ENCODE data around the gene PNPLA2.

Gene PNPLA2

DNA sequence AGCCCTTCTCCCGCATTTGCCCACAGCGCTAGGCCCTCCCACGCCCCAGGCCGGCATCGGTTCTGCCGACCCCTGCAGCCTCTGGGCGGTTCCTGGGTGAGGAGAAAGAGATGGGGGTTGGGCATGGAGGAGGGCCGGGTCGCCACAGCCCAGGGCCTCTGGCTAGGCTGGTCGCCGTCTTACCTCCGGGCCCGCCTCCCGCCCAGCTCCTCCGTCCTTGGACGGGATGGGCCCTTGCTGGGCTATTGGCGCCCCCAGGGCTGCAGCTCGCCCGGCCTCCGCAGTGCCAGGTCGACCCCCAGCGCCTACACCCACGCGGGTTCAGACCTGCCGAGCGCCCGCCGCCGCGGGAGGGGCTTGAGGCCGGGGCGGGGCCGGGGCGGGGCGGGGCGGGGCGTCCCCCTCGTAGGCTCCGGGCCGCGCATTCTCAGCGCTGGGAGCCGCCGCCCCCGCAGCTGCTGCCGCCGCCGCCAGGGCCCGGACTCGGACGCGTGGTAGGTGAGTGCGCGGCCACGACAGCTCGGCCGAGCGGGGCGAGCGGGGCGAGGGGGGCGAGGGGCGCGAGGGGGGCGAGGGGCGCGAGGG lies 13.9 kb downstream of the PNPLA2 start, which contains the start of gene CD151:
Gene CD151, plus strand, starts transcription at position 424 of the 585 bp plus-strand sequence. CDS start 3,118 bp downstream, outside the sequence.
- peak; percentile 71 for DNase-seq

DNA sequence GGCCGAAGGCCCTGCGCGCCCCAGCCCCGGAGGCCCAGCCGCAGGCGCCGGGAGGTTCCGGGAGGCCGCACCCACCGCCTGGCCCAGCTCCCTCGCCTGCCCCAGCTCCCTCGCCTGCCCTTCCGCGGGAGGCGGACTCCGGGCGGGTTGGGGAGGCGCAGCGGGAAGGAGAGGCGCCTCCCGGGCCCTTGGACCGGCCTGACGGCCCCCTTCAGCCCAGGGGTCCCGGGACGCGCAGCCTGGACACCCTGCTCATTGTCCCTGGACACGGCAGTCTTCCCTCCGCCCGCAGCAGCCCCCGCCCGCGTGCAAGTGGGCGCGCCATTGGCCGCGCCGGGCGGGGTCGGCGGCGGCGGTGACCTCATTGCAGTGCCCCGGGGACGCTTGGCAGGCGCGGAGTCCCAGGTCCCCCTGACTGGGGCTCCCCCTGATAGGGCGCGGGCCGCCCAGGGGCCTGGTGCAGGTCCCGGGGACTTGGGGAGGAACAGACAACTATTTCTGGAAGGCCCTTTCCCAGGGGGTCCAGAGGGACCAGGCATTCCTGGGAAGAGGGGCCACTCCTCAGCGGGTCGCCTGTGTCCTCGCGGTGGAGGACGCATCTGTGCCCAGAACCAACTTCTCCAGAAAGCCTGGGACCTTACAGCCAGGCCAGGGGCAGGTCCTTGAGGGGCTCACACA lies 14.5 kb downstream of the PNPLA2 start:
- peak; percentile 62 for DNase-seq

DNA sequence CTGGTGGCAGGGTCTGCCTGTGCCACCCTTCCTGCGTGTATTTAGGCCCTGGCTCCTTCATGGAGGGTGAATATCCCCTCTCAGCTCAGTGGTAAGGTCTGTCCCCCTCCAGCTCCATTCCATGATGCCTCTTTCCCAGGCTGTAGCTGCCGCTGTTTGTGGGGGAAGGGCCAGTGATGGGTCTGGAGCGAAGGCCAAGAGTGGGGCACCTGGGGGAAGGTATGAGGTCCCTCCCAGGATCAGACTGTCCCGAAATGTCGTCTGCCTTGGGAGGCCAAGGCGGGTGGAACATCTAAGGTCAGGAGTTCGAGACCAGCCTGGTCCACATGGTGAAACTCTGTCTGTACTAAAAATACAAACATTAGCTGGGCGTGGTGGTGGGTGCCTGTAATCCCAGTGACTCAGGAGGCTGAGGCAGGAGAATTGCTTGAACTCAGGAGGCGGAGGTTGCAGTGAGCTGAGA lies 15.2 kb downstream of the PNPLA2 start:
- no peak for DNase-seq

DNA sequence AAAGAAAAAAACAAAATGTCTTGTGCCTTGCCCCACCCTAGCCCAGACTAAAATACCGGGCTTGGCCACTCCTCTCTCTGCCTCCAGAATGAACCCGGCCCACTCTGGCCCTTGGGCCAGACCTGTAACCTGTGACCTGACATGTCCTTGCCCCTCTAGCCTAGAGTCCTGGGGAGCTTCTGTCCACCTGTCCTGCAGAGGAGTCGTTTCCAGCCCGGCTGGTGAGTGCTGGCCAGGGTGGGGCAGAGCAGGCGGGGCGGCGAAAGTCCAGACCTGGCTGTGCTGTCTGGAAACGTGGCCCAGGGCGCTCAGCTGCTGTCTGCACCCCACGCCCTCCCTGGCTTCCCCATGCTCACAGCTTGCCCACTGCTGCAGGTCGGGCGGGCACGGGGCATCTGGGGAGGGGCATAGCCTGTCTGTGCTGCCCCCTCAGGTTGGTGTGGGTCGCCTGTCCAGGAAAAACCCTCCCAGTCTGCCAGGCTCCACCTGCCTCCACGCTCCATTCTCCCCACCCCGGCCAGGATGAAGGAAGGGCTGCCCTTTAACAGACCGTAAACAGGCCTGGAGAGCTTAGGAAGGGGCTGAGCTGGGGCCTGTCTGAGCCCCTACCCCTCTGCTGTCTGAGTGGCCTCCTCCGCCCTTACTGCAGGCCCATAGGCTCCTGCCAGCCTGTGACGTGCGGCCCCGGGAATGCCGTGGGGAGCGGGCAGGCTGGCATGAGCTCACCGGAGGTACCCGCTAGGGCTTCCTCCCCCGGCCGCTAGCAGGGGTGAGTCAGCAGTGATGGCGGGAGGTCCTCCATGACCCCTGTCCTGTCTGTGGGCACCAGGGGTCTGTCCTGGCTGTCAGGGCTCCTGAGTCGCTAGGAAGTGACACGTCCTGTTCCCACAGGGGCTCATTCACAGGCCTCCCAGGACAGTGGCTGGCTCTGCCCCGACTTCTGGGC lies 15.9 kb downstream of the PNPLA2 start:
- no peak for DNase-seq

DNA sequence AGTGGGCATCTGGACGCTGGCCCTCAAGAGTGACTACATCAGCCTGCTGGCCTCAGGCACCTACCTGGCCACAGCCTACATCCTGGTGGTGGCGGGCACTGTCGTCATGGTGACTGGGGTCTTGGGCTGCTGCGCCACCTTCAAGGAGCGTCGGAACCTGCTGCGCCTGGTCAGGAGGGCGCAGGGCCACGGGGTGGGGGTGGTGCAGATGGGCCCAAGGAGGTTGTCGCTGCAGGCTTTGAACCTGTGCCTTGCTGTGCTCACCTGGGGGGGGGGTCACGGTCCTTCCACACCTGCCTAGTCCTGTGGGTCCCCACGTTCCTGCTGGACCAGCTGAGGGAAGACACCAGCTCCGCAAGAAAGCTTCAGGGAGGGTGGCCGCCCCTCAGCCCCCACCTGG lies 17.6 kb downstream of the PNPLA2 start:
- no peak for DNase-seq

DNA sequence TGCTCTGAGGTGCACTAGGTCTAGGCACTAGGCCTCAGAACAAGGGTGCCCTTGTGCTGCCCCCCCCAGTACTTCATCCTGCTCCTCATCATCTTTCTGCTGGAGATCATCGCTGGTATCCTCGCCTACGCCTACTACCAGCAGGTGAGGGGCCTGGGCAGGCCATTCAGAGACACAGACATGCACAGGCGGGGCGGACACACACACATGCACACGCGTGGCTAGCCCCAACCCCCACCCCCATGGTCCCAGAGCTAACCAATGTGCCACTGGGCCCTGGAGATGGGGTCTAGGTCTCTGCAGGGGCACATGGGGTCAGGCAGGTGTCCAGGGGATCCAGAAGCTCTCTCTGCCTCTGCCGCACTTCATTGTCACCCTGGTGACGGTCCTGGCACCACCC lies 18.0 kb downstream of the PNPLA2 start:
- no peak for DNase-seq

DNA sequence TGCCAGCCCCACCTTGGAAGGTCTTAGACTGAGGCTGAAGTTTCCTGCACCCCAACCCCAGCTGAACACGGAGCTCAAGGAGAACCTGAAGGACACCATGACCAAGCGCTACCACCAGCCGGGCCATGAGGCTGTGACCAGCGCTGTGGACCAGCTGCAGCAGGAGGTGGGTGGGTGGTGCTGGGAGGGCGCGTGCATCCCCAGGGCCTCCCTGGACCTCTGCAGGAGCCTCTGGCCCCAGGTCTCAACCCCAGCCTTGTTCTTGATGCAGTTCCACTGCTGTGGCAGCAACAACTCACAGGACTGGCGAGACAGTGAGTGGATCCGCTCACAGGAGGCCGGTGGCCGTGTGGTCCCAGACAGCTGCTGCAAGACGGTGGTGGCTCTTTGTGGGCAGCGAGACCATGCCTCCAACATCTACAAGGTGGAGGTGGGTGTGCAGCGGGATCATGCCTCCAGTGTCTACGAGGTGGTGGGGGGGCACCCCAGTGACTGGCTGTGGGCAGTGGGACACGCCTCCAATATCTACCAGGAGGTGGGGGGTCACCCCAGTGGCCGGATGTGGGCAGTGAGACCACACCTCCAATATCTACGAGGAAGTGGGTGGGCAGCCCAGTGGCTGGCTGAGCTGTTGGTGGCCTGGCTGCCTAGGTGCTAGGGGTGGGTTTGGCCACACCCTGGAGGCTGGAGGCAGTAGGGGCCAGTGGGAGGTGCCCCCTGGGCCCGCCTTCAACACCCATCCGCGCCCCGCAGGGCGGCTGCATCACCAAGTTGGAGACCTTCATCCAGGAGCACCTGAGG lies 18.7 kb downstream of the PNPLA2 start:
- no peak for DNase-seq

DNA sequence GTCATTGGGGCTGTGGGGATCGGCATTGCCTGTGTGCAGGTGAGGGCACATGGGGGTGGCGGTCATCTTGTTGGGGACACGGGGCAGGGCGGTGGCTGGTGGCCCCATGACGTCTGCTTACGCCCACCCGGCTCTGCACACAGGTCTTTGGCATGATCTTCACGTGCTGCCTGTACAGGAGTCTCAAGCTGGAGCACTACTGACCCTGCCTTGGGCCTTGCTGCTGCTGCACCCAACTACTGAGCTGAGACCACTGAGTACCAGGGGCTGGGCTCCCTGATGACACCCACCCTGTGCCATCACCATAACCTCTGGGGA lies 19.2 kb downstream of the PNPLA2 start:
- DNase-seq = no peak

DNA sequence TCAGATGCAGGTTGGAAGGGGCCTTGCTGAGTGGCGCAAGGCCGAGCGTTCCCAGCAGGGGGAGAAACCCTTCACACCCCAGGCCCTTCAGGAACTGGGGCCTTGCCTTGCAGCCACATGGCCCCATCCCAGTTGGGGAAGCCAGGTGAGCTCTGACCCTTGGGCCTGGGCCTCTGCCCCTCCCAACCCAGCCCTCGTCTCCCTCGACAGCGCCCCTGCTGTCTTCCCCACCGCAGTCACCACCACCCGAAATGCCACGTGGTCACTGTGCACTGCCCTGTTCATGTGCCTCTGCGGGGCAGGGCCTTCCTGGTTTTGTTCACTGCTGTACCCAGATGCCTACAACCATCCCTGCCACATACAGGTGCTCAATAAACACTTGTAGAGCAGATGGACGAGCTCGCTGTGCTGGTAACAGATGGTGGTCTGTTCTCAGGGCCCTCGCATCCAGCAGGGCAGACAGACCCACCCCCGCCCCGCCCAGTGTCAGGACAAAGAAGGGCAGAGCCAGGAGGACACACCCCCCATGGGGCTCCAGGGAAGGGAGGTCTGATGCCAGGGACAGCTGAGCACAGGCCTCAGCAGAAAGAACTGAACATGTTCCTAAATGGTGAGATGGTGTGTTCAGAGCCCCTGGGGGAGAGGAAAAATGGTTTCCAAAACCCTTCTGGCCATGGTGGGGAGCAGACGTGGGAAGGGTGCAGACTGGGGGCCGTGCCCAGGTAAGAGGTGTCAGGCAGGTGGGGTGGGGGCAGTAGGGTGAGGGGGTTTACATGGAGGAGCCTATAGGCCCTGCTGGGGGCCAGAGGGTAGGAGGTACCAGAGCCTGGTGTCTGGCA lies 19.9 kb downstream of the PNPLA2 start:
- no peak for DNase-seq

DNA sequence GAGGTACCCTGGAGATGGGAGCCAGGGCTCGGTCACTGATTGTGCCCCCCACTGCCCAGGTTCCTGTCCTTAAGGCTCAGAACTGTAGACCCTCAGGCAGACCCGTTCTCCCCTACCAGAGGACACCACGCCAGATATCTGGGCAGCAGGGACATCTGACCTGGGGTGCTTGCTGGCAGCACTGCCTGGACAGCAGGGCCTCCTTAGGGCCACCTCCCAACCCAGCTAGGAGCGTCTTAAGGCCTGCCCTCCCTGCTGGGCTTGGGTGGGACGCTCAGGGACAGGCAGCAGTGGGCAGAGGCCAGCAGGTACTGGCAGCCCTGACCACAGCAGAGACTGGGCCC lies 20.5 kb downstream of the PNPLA2 start:
- DNase-seq = no peak

DNA sequence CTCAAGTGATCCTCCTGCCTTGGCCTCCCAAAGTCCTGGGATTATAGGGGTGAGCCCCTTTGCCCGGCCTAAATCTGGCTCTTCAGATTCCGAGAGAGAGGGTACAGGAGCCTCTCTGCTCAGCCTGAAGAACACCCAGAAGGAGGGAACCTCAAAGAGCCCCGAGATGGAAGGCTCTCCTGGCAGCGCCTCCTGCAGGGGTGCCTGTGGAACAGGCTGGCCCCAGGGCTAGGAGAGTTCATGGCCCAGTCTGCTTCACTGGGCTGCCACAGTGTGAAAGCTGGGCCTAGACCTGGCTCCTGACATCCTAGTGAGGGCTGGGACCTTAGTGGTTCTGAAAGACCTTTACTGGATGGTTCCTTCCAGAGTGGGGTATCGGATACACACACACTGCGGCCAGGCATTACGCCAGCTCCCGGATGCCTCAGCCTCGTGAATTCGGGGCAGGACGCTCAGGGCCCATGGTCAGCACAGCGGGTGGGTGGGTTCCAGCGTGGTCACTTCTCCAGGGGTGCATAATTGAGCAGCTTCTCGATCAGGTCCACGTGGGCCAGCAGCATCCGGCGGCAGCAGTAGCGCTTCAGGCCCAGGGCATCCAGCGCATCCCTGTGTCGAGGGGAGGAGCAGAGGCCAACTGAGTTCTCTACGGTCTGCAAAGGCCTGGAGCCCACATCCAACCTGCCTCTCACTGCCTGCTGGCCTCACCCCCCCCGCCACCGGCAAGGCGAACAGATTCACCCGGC lies 21.3 kb downstream of the PNPLA2 start:
- no peak for DNase-seq

DNA sequence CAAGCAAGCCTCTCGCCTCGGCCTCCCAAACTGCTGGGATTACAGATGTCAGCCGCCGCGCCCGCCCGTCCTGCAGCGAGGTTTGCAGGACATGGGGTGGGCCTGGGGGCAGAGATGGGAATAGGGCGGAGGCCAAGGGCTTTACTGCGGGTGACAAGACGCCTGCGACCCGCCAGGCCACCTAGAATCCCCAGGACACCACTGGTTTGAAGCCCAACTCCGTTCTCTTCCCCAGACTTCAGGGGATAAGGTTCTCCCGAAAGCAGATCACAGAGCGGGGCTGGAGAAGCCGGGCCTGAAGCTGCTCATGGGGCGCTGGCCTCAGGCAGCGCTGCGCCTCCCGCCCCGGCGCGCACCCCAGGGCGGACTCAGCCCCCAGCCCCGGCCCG lies 23.3 kb downstream of the PNPLA2 start:
- DNase-seq = no peak

DNA sequence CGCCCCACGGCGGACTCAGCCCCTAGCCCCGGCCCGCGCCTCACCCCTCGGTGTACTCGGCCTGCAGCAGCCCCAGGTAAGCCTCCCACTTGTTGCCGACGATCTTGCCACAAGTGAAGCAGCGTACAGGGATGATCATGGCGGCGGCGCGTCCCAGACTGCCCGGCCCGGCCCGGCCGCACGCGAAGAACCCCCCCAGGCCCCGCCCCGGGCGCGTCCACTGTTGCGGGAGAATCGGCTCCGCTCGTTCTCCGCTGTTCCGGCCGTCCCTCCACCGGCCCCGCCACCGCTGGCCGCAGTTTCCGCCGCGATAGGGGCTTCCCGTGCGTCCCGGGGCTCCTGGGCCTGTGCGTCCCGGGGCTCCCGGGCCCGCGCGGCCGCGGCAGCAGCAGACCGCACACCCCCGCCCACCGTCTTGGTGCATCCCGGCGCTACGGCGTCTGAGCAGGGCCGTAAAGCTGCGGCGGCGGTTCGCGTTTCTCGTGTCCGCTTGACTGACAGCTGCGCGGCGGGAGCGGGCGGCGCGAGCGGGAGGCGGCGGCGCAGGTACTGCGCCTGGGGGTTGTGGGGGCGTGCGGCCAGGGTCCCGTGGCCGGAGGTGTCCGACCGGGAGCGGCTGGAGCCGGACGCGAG lies 23.8 kb downstream of the PNPLA2 start, which contains the start of the genes POLR2L and TSPAN4:
Gene POLR2L, minus strand, starts transcription at position 160 of the 633 bp plus-strand sequence. Its CDS starts 21 bp downstream, at position 139.
Gene TSPAN4, plus strand, starts transcription at position 483 of the 633 bp plus-strand sequence. CDS start 7,453 bp downstream, outside the sequence.
- peak; percentile 91 for DNase-seq

DNA sequence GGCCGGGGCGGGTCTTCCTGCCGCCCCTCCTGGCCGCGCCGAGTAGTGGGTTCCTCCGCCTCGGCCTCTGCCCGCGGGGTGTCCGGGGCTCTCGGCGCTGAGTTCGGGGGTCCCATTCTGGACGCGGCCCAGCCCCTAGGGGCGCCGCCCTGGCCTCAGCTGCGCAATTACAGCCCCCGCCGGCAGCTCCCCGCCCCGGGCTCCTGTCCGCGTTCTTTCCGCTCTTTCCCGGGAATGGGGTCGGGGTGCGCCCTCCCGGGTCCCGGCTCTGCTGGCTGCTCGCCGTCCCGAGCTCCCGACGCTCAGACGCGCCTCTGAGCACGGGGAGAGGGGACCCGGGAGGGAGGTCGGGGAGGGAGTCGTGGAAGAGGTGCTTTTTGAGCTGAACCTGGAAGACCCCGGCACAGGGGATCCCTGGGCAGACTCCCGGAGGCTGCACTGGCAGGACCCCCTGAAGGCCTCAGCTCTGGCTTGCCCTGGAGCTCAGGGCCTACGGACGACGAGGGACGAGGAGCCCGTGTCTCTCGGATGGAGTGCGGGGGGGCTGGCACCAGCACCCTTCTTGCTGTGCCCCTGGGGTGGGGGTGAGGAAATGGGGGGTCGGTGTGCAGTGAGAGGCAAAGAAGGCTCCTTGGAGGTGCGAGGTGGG lies 24.5 kb downstream of the PNPLA2 start:
- no peak for DNase-seq

DNA sequence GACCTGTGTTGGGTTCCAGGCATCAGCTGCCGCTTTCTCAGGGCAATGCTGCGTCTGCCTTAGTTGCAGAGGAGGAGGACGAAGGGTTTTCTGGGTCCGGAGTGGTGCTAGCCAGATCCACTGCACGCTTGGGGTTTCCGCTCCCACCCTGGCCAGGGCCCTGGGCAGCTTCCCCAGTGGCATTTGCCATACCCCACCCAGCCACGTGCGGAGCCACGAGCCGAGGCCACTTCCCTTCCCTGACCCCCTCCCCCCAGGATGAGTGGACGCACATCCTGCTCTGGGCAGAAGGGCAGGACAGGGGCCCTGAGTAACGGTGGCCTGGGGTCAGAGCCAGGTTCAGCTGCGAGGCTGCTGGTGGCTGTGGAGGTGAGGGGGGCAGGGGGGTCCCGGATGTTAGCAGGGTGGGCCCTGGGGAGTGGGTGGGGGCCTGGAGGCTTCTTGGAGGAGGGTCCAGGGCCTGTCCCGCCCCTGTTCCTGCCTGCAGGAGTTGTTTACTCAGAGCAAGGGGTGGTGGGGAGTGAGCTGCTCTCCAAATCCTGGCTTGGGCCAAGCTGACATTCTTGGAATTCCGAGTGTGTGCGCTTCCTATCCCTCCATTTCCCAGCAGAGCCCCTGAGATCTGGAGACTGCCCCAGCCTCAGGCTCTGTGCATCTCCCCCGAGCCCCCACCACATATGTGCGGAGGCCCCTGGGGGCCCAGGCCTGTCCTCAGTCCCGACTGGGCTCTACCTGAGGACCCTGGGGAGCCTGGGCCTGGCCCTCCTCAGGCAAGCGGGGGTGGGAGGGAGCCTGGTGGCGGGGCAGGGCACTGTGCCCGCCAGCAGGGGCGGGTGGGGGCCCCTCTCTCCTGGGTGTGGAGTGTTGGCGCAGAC lies 25.3 kb downstream of the PNPLA2 start:
- DNase-seq = no peak

DNA sequence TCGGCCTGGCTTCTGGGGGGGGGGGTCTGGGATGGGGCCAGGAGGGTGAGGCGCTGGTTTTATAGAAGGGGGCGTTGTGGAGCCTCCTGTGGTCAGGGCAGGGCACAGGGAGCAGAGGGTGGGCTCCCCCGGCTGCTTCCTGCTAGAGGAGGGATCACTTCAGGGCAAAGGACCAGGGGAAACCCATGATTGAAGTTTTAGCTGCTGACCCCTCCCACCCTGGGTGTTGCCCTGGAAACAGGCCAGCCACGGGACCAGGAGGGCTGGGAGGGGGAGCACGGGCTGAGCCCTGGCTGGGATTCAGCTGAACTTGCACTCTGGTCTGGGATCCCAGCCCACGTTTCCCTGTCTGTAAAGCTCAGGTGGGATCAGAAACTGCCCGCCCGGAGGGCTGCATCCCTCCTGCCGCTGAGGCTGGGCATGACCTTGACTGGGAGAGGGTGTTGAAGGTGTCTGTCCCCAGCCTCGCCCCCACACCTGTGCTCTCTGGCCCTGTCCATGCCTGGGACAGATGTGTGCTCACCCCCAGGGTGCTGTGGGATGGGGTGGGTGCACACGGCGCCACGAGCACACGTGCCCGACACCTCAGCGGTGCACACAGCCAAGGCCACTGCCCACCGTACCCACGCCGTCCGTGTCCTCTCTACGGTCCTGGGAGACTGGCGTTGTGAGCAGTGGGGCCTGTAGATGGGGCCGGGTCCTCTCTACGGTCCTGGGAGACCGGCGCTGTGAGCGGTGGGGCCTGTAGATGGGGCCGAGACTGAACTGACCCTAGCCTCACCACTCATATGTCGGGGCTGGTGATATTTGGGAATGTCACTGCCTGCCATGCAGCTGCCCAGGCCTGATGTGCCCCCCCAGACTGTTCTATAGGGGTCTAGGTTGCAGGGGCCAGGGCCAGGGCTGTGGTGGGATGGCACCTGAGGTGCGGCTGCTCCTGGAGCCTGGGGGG lies 26.3 kb downstream of the PNPLA2 start:
- no peak for DNase-seq

DNA sequence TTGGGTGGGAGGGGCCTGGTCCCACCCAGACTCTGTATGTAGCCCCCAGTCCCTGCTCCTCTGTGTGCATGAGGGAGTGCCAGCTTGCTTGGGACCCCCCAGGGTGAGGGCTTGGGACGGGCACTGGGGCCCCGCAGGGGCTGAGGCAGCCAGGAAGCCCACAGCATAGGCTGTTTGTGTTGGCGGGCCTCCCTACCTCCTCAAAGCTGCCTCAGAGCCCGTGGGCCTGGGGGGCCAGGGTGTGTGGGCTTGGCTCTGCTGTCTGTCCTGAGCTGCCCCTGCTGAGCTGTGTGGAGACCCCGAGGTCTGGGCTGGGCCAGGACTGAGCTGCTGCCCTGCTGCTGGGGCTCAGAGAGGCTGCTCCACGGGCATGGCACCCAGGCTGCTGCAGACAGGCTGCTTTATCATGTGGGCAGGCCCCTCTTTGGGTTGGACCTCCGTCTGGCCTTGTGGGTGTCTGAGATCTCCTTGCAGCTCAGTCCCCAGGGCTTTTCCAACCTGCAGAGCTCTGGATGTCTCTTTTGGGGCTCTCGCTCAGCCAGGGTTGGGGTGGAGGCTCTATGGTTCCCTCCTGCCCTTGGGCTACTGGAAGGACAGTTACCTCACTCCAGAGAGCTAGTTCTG lies 27.3 kb downstream of the PNPLA2 start:
- DNase-seq = no peak

Measured in stimulated activated CD8-positive, alpha-beta memory T cell treated with anti-CD3 and anti-CD28 coated beads, Interleukin-4, amount 100 ng/mL, for 48 hours (primary cell).